ENCODE measurements around the gene ZFP37.
"Not testable (repeated sequence)": the region's sequence is repeated elsewhere in the genome, so short reads cannot be mapped to it uniquely, and the experiment has no call there.

ZFP37 gene

GRCh38 chr9:113056191-113057106 is at the start of gene ZFP37:
TSS of gene ZFP37 (minus strand) at chr9:113056724. CDS start at chr9:113056688, 36 bp downstream.
- peak; percentile 73 for DNase-seq

GRCh38 chr9:113105345-113105744 is 48.8 kb upstream of the ZFP37 start:
- not testable (repeated sequence) for DNase-seq

- DNase-seq = no peak
Measured at GRCh38 chr9:113095561-113095960, 39.0 kb upstream of the ZFP37 start.

- not testable (repeated sequence) for DNase-seq
Measured at GRCh38 chr9:113089924-113090323, 33.4 kb upstream of the ZFP37 start.

- not testable (repeated sequence) for DNase-seq
Measured at GRCh38 chr9:113089143-113089505, 32.6 kb upstream of the ZFP37 start.

- not testable (repeated sequence) for DNase-seq
Measured at GRCh38 chr9:113088456-113089142, 32.1 kb upstream of the ZFP37 start.

GRCh38 chr9:113062932-113063310 is 6.4 kb upstream of the ZFP37 start:
- DNase-seq = not testable (repeated sequence)

GRCh38 chr9:113062256-113062931 is 5.9 kb upstream of the ZFP37 start:
- not testable (repeated sequence) for DNase-seq

GRCh38 chr9:113061072-113061850 is 4.7 kb upstream of the ZFP37 start:
- DNase-seq = not testable (repeated sequence)

- not testable (repeated sequence) for DNase-seq
Measured at GRCh38 chr9:113059581-113060284, 3.2 kb upstream of the ZFP37 start.

- DNase-seq = no peak
Measured at GRCh38 chr9:113057193-113057592, 669 bp upstream of the ZFP37 start.

- DNase-seq = no peak
Measured at GRCh38 chr9:113042884-113043657, 13.5 kb downstream of the ZFP37 start.

- no peak for DNase-seq
Measured at GRCh38 chr9:113026200-113026599, 30.3 kb downstream of the ZFP37 start.

- no peak for DNase-seq
Measured at GRCh38 chr9:113018247-113018646, 38.3 kb downstream of the ZFP37 start.

- DNase-seq = no peak
Measured at GRCh38 chr9:113012492-113012891, 44.0 kb downstream of the ZFP37 start.

GRCh38 chr9:113011911-113012381 is 44.6 kb downstream of the ZFP37 start, which contains the start of gene ZNF883:
TSS of gene ZNF883 (minus strand) at chr9:113012192.
- DNase-seq = peak; percentile 21

- DNase-seq = no peak
Measured at GRCh38 chr9:113005777-113006176, 50.7 kb downstream of the ZFP37 start.

GRCh38 chr9:112997236-112997941 is 59.1 kb downstream of the ZFP37 start:
- DNase-seq = no peak
